Parathyroid adenoma (tissue), 2 donors: ENCODE results near the gene TRMT1.

Source experiments
- H2AFZ ChIP-seq: fragments of 300-600 bp; sonication (generic); one replicate; pipeline ENCODE4 v1.7.0; 2017; ENCODE audit warnings: antibody characterized with exemption, mild to moderate bottlenecking
- H3K27ac ChIP-seq: fragments of 300-600 bp; sonication (generic); one replicate; pipeline ENCODE4 v1.7.0; 2017
- H3K27me3 ChIP-seq: fragments of 300-600 bp; sonication (generic); one replicate; pipeline ENCODE4 v1.7.0; 2017; ENCODE audit warnings: low read length; ENCODE audit not compliant: control insufficient read depth, insufficient read depth
- H3K36me3 ChIP-seq: fragments of 300-600 bp; sonication (generic); one replicate; pipeline ENCODE4 v1.7.0; 2017; ENCODE audit warnings: low read length; ENCODE audit not compliant: control insufficient read depth, insufficient read depth
- H3K4me1 ChIP-seq: fragments of 300-600 bp; sonication (generic); one replicate; pipeline ENCODE4 v1.7.0; 2017; ENCODE audit warnings: control low read depth
- H3K4me2 ChIP-seq: fragments of 300-600 bp; sonication (generic); one replicate; pipeline ENCODE4 v1.7.0; 2017; ENCODE audit warnings: low read length
- H3K4me3 ChIP-seq: fragments of 300-600 bp; sonication (generic); one replicate; pipeline ENCODE4 v1.7.0; 2017; ENCODE audit warnings: low read depth, low read length
- H3K79me2 ChIP-seq: fragments of 300-600 bp; sonication (generic); one replicate; pipeline ENCODE4 v1.7.0; 2017; ENCODE audit warnings: control low read depth
- H3K9ac ChIP-seq: fragments of 300-600 bp; sonication (generic); one replicate; pipeline ENCODE4 v1.7.0; 2017; ENCODE audit warnings: mild to moderate bottlenecking
- H3K9me3 ChIP-seq: fragments of 300-600 bp; sonication (generic); one replicate; pipeline ENCODE4 v1.7.0; 2017; ENCODE audit warnings: low read length; ENCODE audit not compliant: control insufficient read depth
- TF ChIP-seq, protein P1 (sequence below): fragments of 300-600 bp; sonication (generic); IDR thresholded peaks from one replicate; pipeline ENCODE4 v1.7.0; 2017; ENCODE audit warnings: antibody characterized with exemption, mild to moderate bottlenecking
- donor health status: primary hyperparathyroidism.

Gene TRMT1

DNA sequence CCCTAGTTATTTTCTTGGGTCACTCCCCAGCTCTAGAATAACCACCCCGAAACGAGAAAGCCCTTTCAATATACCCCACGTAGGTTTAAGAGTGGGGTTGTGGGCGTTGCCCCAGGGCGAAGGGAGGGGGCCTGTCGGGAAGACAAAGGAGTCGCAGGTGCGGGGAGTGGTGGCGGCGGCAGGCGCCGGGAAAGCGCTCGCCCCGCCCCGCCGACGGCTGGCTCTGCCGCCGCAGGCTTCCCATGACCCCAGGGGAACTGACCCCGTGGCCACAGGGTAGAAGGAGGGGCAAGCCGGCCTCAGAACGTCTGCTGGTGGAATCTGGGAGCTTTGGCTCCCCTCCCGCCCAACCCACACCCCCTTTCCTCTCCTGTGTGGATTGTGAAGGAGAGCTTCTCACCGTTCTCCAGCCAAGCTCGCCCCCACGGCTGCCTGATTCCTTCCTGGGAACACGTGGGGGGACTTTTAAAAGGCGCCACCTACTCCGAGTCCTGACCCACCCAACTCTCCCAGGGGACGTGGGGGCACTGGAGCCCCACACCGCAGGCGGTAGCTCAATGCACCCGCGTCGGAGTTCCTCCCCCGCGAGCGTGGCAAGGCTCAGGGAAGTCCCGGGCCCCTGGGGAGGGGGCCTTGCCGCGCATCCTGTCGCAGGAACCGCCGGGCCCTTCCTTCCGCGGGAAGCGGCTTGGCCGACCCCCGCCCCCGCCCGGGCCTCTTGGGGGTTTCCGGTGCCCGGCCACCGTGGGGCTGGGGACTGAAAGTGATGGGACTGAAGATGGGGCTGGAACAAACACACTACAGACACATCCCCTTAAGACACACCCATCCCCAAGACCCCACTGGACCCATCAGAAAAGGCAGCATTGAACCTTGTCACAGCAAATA lies 39.2 kb upstream of the TRMT1 start:
- Histone ChIP-seq H3K4me3 (peak overlapping the region; percentile 98), H3K4me2 (peak overlapping the region; percentile 99), H3K9ac (peak overlapping the region; percentile 79), H2AFZ (peak overlapping the region; percentile 65), H3K79me2 (peaks cover 10% of the 10 kb centered on the region), H3K9me3 (no peaks in the 10 kb centered on the region), H3K27me3 (no peaks in the 10 kb centered on the region), H3K27ac (peak overlapping the region; percentile 100), H3K36me3 (peaks cover 3% of the 10 kb centered on the region), H3K4me1 (peaks cover 12% of the 10 kb centered on the region)
- TF ChIP-seq, protein P1, sequence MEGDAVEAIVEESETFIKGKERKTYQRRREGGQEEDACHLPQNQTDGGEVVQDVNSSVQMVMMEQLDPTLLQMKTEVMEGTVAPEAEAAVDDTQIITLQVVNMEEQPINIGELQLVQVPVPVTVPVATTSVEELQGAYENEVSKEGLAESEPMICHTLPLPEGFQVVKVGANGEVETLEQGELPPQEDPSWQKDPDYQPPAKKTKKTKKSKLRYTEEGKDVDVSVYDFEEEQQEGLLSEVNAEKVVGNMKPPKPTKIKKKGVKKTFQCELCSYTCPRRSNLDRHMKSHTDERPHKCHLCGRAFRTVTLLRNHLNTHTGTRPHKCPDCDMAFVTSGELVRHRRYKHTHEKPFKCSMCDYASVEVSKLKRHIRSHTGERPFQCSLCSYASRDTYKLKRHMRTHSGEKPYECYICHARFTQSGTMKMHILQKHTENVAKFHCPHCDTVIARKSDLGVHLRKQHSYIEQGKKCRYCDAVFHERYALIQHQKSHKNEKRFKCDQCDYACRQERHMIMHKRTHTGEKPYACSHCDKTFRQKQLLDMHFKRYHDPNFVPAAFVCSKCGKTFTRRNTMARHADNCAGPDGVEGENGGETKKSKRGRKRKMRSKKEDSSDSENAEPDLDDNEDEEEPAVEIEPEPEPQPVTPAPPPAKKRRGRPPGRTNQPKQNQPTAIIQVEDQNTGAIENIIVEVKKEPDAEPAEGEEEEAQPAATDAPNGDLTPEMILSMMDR: no peak

DNA sequence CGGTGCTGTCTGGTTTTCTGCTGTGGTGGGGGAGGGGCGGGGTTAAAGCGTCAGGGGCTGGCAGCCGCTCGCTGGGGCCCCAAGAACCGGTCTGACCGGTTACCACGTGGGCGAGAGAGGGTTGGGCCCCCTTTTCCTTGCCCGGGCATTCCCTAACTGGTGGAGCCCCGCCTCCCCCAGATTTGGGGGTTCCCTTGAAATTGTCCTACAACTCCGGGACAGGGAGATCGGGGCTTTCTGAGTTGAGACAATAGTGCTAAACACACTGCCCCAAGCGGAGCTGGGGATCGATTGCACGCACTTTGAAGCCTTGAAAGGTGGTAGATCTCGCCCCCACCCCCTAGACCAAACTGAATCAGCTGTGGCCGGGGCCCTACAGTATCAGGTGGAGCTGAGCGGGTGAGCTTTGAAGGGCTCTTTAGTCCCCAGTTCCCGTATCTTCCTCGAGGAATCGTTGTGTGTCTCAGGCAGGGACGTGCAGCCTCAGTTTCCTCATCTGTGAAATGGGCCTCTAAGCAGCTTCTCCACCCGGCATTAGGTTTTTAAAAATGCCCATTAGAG lies 38.5 kb upstream of the TRMT1 start:
- H3K27me3 ChIP-seq: no peaks in the 10 kb centered on the region
- H3K79me2 ChIP-seq: peaks cover 13% of the 10 kb centered on the region
- H3K36me3 ChIP-seq: peaks cover 3% of the 10 kb centered on the region
- peak overlapping the region; percentile 98 for H3K4me3 ChIP-seq
- peaks cover 12% of the 10 kb centered on the region for H3K4me1 ChIP-seq
- no peak overlapping the region for H2AFZ ChIP-seq
- peak overlapping the region; percentile 100 for H3K27ac ChIP-seq
- TF ChIP-seq, protein P1: no peak
- peak overlapping the region; percentile 96 for H3K9ac ChIP-seq
- H3K9me3 ChIP-seq: no peaks in the 10 kb centered on the region
- H3K4me2 ChIP-seq: peak overlapping the region; percentile 99

DNA sequence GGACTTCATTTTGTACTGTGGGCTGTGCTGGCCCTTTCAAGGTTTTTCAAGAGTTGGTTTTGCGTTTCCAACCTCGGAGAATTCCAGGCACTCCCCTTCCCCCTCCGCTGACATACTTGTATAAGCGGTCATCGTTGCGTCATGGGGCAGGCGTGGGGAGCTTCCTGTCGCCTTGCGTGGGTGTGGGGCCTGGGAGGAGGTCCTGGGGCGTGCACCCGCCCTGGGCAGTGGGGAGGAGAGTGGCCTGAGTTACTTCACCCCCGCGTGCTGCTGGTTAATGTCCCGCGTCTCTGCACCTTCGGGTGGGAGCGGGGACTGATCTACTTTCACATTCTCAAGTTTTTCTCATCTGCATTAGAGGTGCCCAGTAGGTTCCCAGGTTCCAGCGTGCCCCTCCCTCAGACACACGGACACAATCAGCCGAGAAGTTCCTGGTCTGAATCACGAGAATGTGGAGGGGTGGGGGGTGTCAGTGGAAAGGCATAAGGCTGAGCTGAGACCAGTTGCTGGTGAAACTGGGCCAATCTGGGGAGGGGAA lies 37.8 kb upstream of the TRMT1 start:
- Histone ChIP-seq H3K4me2 (peak overlapping the region; percentile 99), H3K4me1 (peaks cover 12% of the 10 kb centered on the region), H3K9ac (peak overlapping the region; percentile 96), H3K27ac (peak overlapping the region; percentile 100), H3K27me3 (no peaks in the 10 kb centered on the region), H3K79me2 (peaks cover 13% of the 10 kb centered on the region), H3K36me3 (peaks cover 3% of the 10 kb centered on the region), H3K4me3 (peak overlapping the region; percentile 98), H3K9me3 (no peaks in the 10 kb centered on the region), H2AFZ (no peak overlapping the region)
- TF ChIP-seq, protein P1: no peak

DNA sequence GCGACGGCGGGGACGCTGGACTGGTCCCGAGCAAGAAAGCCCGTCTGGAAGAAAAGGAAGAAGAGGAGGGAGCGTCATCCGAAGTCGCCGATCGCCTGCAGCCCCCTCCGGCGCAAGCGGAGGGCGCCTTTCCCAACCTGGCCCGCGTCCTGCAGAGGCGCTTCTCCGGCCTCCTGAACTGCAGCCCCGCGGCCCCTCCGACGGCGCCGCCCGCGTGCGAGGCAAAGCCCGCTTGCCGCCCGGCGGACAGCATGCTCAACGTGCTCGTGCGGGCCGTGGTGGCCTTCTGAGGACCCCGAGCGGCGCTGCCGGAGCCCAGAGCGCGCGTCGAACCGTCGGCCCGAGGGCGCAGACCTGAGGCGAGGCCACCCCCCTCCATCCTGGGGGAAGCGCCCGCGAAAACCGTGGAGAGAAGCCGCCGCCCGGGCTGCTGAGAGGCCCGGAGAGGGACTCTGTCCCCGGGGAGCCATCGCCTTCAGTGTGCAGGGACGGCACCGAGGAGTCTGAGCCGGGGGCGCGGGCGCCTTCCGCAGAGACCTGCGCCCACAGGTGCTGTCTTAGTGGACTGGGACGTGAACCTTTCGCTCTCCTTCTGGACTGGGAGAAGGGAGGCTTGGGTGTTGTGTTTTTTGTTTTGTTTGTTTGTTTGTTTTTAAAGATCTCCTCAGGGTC lies 37.2 kb upstream of the TRMT1 start:
- TF ChIP-seq, protein P1: no peak
- peak overlapping the region; percentile 96 for H3K9ac ChIP-seq
- H2AFZ ChIP-seq: no peak overlapping the region
- H3K27me3 ChIP-seq: no peaks in the 10 kb centered on the region
- peak overlapping the region; percentile 98 for H3K4me3 ChIP-seq
- peaks cover 13% of the 10 kb centered on the region for H3K79me2 ChIP-seq
- peak overlapping the region; percentile 100 for H3K27ac ChIP-seq
- H3K9me3 ChIP-seq: no peaks in the 10 kb centered on the region
- H3K4me2 ChIP-seq: peak overlapping the region; percentile 99
- peaks cover 3% of the 10 kb centered on the region for H3K36me3 ChIP-seq
- peaks cover 12% of the 10 kb centered on the region for H3K4me1 ChIP-seq
